Suprapubic skin (tissue), 4 donors: ENCODE results near the gene SLX9.

Experiments
- POLR2A ChIP-seq, 2 donors: fragments of 450-650 bp; IDR thresholded peaks; one replicate each; pipeline ENCODE4 v1.6.1; 2017; ENCODE audit warnings: antibody characterized with exemption in 2 of 2, mild to moderate bottlenecking in 2 of 2, moderate library complexity in 2 of 2
- POLR2AphosphoS5 ChIP-seq, 3 donors: sonication (generic); formaldehyde crosslinking; IDR thresholded peaks; one replicate each; pipeline ENCODE4 v1.6.1; 2017; ENCODE audit warnings: antibody characterized with exemption in 3 of 3
- TF ChIP-seq, protein P1 (sequence below), 2 donors: fragments of 200-600 bp in 1 of 2; fragments of 450-650 bp in 1 of 2; sonication (generic) in 1 of 2; IDR thresholded peaks; one replicate each; pipeline ENCODE4 v1.5.1; 2016 to 2019; ENCODE audit warnings: antibody characterized with exemption in 2 of 2, mild to moderate bottlenecking in 1 of 2, moderate library complexity in 1 of 2

DNA sequence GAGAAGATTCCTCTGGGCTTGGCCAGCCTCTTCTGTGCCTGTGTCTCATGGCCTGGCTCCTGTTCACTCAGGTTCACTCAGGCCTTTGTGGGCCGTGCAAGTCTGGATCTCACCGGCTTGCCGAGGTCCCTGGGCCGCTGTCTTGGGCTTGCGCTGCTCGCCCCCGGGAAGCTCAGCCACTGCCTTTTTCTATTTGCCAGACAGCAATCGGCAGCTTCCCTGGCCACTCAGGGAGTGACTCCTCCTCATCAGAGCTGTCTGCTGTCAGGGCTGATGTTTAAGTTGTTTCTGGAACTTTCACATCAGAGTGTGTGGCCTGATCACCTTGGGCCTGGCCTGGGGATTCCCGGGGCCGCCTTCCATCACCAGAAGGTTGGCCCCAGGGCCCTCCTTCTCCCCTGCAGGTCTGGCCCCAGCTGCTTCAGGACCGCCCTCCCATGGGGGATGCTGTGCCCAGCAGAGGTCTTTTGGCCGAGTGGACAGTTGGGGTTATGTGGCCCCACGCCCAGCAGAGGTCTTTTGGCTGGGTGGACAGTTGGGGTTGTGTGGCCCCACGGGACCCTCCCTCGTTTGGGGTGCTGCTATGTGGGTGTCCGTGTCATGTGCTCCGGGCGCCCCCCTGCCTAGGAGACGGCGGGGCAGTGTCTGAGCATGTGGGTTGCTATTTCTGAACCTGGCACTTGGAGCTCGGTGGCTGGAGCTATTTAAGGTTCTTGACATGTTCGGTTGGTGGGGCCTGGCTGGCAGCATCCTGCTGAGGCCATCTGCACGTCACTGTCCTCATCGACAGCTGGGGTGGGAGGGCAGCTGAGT is 12.5 kb downstream of the SLX9 start:
- TF ChIP-seq POLR2A (IDR thresholded peaks at IDR 0.05) (no peak), POLR2AphosphoS5 (IDR thresholded peaks at IDR 0.05) (no peak)
- TF ChIP-seq, protein P1, sequence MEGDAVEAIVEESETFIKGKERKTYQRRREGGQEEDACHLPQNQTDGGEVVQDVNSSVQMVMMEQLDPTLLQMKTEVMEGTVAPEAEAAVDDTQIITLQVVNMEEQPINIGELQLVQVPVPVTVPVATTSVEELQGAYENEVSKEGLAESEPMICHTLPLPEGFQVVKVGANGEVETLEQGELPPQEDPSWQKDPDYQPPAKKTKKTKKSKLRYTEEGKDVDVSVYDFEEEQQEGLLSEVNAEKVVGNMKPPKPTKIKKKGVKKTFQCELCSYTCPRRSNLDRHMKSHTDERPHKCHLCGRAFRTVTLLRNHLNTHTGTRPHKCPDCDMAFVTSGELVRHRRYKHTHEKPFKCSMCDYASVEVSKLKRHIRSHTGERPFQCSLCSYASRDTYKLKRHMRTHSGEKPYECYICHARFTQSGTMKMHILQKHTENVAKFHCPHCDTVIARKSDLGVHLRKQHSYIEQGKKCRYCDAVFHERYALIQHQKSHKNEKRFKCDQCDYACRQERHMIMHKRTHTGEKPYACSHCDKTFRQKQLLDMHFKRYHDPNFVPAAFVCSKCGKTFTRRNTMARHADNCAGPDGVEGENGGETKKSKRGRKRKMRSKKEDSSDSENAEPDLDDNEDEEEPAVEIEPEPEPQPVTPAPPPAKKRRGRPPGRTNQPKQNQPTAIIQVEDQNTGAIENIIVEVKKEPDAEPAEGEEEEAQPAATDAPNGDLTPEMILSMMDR (IDR thresholded peaks at IDR 0.05), result no peak
